ENCODE measurements around the gene THRB. TPM values are rescaled to one million over a fixed set of nuclear protein-coding genes. Genes with fewer than 3 reads are reported as not detected.

The THRB gene
- total and polyA plus RNA-seq, 9 of the 15 experiments (the other 6 are each of a cell fraction or from before 2014, with no cell fraction given) = 1.7 to 14.9 (median 6.9) TPM

GRCh38 chr3:24299806-24300626 lies 194.6 kb downstream of the THRB start (continued):
- peak; percentile 57 for TF ChIP-seq REST (IDR thresholded peaks at IDR 0.05; ENCODE audit: borderline replicate concordance)
- no peak for TF ChIP-seq REST (CRISPR knock-in tag; IDR thresholded peaks at IDR 0.05; ENCODE audit: low read depth)
- no peak for TF ChIP-seq NCOA1 (IDR thresholded peaks at IDR 0.05; ENCODE audit: low read depth)
- TF ChIP-seq ZKSCAN1 (IDR thresholded peaks at IDR 0.05; ENCODE audit: low read depth, low read length) = no peak
- peak; percentile 73 for TF ChIP-seq ZNF316 (IDR thresholded peaks at IDR 0.05)
- no peak for TF ChIP-seq ZFP91 (CRISPR knock-in tag; IDR thresholded peaks at IDR 0.05)
- no peak for TF ChIP-seq POLR2AphosphoS5 (IDR thresholded peaks at IDR 0.05; ENCODE audit: control insufficient read depth, insufficient read depth, low read depth, low read length)
- TF ChIP-seq DLX4 (CRISPR knock-in tag; IDR thresholded peaks at IDR 0.05) = no peak
- peak; percentile 26; the same call in 1 of the 2 replicates for TF ChIP-seq CEBPB (tag; IDR thresholded peaks at IDR 0.05)
- TF ChIP-seq ZFP36 (IDR thresholded peaks at IDR 0.05; ENCODE audit: low read depth, low read length, partially characterized antibody) = no peak
- no peak for TF ChIP-seq SMARCC2 (IDR thresholded peaks at IDR 0.05; ENCODE audit: low read depth)
- TF ChIP-seq ZNF212 (CRISPR knock-in tag; IDR thresholded peaks at IDR 0.05) = no peak
- TF ChIP-seq ATF6 (CRISPR knock-in tag; IDR thresholded peaks at IDR 0.05) = no peak
- peak; percentile 38; the same call in 1 of the 2 replicates for TF ChIP-seq SMARCA4 (IDR thresholded peaks at IDR 0.05)
- TF ChIP-seq CEBPG (CRISPR knock-in tag; IDR thresholded peaks at IDR 0.05) = no peak
- TF ChIP-seq CEBPG (tag; conservative IDR thresholded peaks at IDR 0.05 in 1 of 2, IDR thresholded peaks at IDR 0.05 in 1 of 2) = peak; percentile 45 to 61; a peak in 2 of 4 replicates

Measured in K562 (cell line).